DOHH2 (cell line): ENCODE data around the gene SLC37A3.

Experiments
- H3F3A ChIP-seq: fragments of 200-600 bp; sonication (generic), shearing (Covaris generic); 2 replicates; pipeline ENCODE4 v1.6.0; 2016; ENCODE audit warnings: antibody characterized with exemption, mild to moderate bottlenecking; ENCODE audit not compliant: control insufficient read depth, insufficient read depth
- H3K27ac ChIP-seq: fragments of 200-600 bp; sonication (generic); 2 replicates; pipeline ENCODE4 v1.5.1; 2014; ENCODE audit warnings: low read depth, mild to moderate bottlenecking, low read length, moderate library complexity
- H3K27me3 ChIP-seq: fragments of 200-600 bp; sonication (generic); 2 replicates; pipeline ENCODE4 v1.6.1; 2014; ENCODE audit warnings: mild to moderate bottlenecking, low read length, mixed read lengths; ENCODE audit not compliant: control insufficient read depth
- H3K36me3 ChIP-seq: fragments of 200-600 bp; sonication (generic); 2 replicates; pipeline ENCODE4 v1.6.1; 2014; ENCODE audit warnings: mild to moderate bottlenecking, low read length, moderate library complexity, mixed read lengths; ENCODE audit not compliant: control insufficient read depth
- H3K4me1 ChIP-seq: fragments of 200-600 bp; sonication (generic); 2 replicates; pipeline ENCODE4 v1.6.1; 2014; ENCODE audit warnings: mild to moderate bottlenecking, low read length, mixed read lengths; ENCODE audit not compliant: control insufficient read depth
- H3K4me2 ChIP-seq: fragments of 200-600 bp; sonication (generic); 2 replicates; pipeline ENCODE4 v1.6.0; 2014; ENCODE audit warnings: mild to moderate bottlenecking, low read length, moderate library complexity
- H3K4me3 ChIP-seq: fragments of 200-600 bp; sonication (generic); 2 replicates; pipeline ENCODE4 v1.5.1; 2014; ENCODE audit warnings: mild to moderate bottlenecking, low read length, mixed read lengths
- H3K79me2 ChIP-seq: fragments of 200-600 bp; sonication (generic); 2 replicates; pipeline ENCODE4 v1.6.1; 2014; ENCODE audit warnings: mild to moderate bottlenecking, low read length, mixed read lengths; ENCODE audit not compliant: control insufficient read depth
- H3K9me2 ChIP-seq: fragments of 200-600 bp; sonication (generic); replicated peaks from 2 replicates; pipeline ENCODE4 v1.6.1; 2014; ENCODE audit warnings: mild to moderate bottlenecking, low read length, mixed read lengths; ENCODE audit not compliant: control insufficient read depth
- H3K9me3 ChIP-seq: fragments of 200-600 bp; sonication (generic); 2 replicates; pipeline ENCODE4 v1.6.1; 2014; ENCODE audit warnings: antibody characterized with exemption, low read length, mixed read lengths; ENCODE audit not compliant: control insufficient read depth, insufficient read depth
- H4K20me1 ChIP-seq: fragments of 200-600 bp; sonication (generic); 2 replicates; pipeline ENCODE4 v1.6.0; 2014; ENCODE audit warnings: low read depth, mild to moderate bottlenecking, antibody characterized with exemption, low read length, moderate library complexity; ENCODE audit not compliant: control insufficient read depth, insufficient read depth
- CTCF ChIP-seq: fragments of 200-600 bp; sonication (generic); IDR thresholded peaks from one replicate; pipeline ENCODE4 v1.5.1; 2014; ENCODE audit warnings: antibody characterized with exemption, mild to moderate bottlenecking, low read depth, low read length; ENCODE audit not compliant: poor library complexity, severe bottlenecking
- EZH2phosphoT487 ChIP-seq: fragments of 200-600 bp; sonication (generic); IDR thresholded peaks from 2 replicates; pipeline ENCODE4 v1.6.1; 2017; ENCODE audit warnings: borderline replicate concordance, mild to moderate bottlenecking, antibody characterized with exemption, low read length, moderate library complexity, mixed read lengths

The SLC37A3 gene

GRCh38 chr7:140358412-140359051, 39.8 kb downstream of the SLC37A3 start:
- no peak for TF ChIP-seq CTCF
- no peak for TF ChIP-seq EZH2phosphoT487
- H3F3A ChIP-seq = no peaks in the 10 kb centered on the region
- H3K9me3 ChIP-seq = no peaks in the 10 kb centered on the region
- no peaks in the 10 kb centered on the region for H3K79me2 ChIP-seq
- no peaks in the 10 kb centered on the region for H3K9me2 ChIP-seq
- no peak overlapping the region for H3K27ac ChIP-seq
- no peaks in the 10 kb centered on the region for H3K27me3 ChIP-seq
- H3K4me1 ChIP-seq = peaks cover 3% of the 10 kb centered on the region; the same call in 1 of the 2 replicates
- no peaks in the 10 kb centered on the region for H3K36me3 ChIP-seq
- no peaks in the 10 kb centered on the region for H4K20me1 ChIP-seq
- no peak overlapping the region for H3K4me3 ChIP-seq
- peak overlapping the region; percentile 8; the same call in 1 of the 2 replicates for H3K4me2 ChIP-seq

GRCh38 chr7:140358024-140358411, 40.3 kb downstream of the SLC37A3 start:
- Histone ChIP-seq H3K4me1 (peaks cover 3% of the 10 kb centered on the region; the same call in 1 of the 2 replicates), H3K9me2 (no peaks in the 10 kb centered on the region), H3K4me2 (no peak overlapping the region), H3K36me3 (no peaks in the 10 kb centered on the region), H3K27ac (no peak overlapping the region), H4K20me1 (no peaks in the 10 kb centered on the region), H3K9me3 (no peaks in the 10 kb centered on the region), H3K4me3 (no peak overlapping the region), H3K27me3 (no peaks in the 10 kb centered on the region), H3K79me2 (no peaks in the 10 kb centered on the region), H3F3A (no peaks in the 10 kb centered on the region)
- TF ChIP-seq CTCF (no peak), EZH2phosphoT487 (no peak)

- H3K4me1 ChIP-seq = peaks cover 18% of the 10 kb centered on the region
- no peaks in the 10 kb centered on the region for H4K20me1 ChIP-seq
- no peaks in the 10 kb centered on the region for H3F3A ChIP-seq
- H3K79me2 ChIP-seq = no peaks in the 10 kb centered on the region
- no peaks in the 10 kb centered on the region for H3K9me2 ChIP-seq
- H3K27ac ChIP-seq = no peak overlapping the region
- H3K4me2 ChIP-seq = no peak overlapping the region
- H3K4me3 ChIP-seq = no peak overlapping the region
- TF ChIP-seq EZH2phosphoT487 (no peak), CTCF (no peak)
- no peaks in the 10 kb centered on the region for H3K9me3 ChIP-seq
- no peaks in the 10 kb centered on the region; the same call in 1 of the 2 replicates for H3K36me3 ChIP-seq
- no peaks in the 10 kb centered on the region for H3K27me3 ChIP-seq
Observed at GRCh38 chr7:140350056-140350455, 48.3 kb downstream of the SLC37A3 start.
